Thymus (tissue), 11 donors: ENCODE measurements around the gene XYLB. TPM values are rescaled to one million over a fixed set of nuclear protein-coding genes. Genes with fewer than 3 reads are reported as not detected.
A peak's percentile ranks its signal among the peaks of the same experiment; 100 is the strongest.

Experiments used
- DNase-seq, 9 donors: peaks; one replicate each; pipeline ENCODE4 v3.0.0-alpha.2; 2013; ENCODE audit warnings: low spot score in 9 of 9, low read depth in 6 of 9, missing footprints in 1 of 9
- H3K27ac ChIP-seq, 2 donors: one replicate each; pipeline ENCODE4 v1.5.1; 2013; ENCODE audit warnings: control low read depth in 1 of 2, low read depth in 1 of 2, low read length in 1 of 2, mild to moderate bottlenecking in 1 of 2, moderate library complexity in 1 of 2
- H3K27me3 ChIP-seq, 2 donors: one replicate each; pipeline ENCODE4 v1.5.1; 2013; ENCODE audit warnings: low read length in 1 of 2; ENCODE audit not compliant: control insufficient read depth in 2 of 2, insufficient read depth in 1 of 2
- H3K36me3 ChIP-seq, 2 donors: one replicate each; pipeline ENCODE4 v1.5.1; 2013; ENCODE audit warnings: low read length in 1 of 2, mild to moderate bottlenecking in 1 of 2, moderate library complexity in 1 of 2; ENCODE audit not compliant: control insufficient read depth in 2 of 2, insufficient read depth in 2 of 2
- H3K4me1 ChIP-seq, 2 donors: one replicate each; pipeline ENCODE4 v1.5.1; 2013; ENCODE audit warnings: low read length in 2 of 2; ENCODE audit not compliant: control insufficient read depth in 2 of 2, insufficient read depth in 2 of 2
- H3K4me3 ChIP-seq, 2 donors: one replicate each; pipeline ENCODE4 v1.5.1; 2013; ENCODE audit warnings: low read length in 2 of 2, control low read depth in 1 of 2, mild to moderate bottlenecking in 1 of 2
- H3K9me3 ChIP-seq, 2 donors: one replicate each; pipeline ENCODE4 v1.5.1; 2013; ENCODE audit warnings: low read length in 1 of 2, mild to moderate bottlenecking in 1 of 2; ENCODE audit not compliant: control insufficient read depth in 2 of 2, insufficient read depth in 1 of 2
- WGBS: extraction: QIAGEN DNeasy Blood & Tissue Kit; methylation state at CpG from one replicate; pipeline ENCODE4 v1.1.7; 2013; 5-methylcytosine and 5-hydroxymethylcytosine counted together
- polyA plus RNA-seq: library from polyadenylated mRNA; stranded (reverse); fragments of 200-250 nt; gene quantifications from one replicate; pipeline ENCODE4 v1.2.3, GENCODE V29; 2013
- total RNA-seq: library from RNA; stranded (reverse); fragments of 120-200 nt; gene quantifications from one replicate; pipeline ENCODE4 v1.2.4, GENCODE V29; 2013
- donor health status: healthy.

The XYLB gene
- total and polyA plus RNA-seq, 2 donors, result 0.43 to 2.2 TPM

DNA sequence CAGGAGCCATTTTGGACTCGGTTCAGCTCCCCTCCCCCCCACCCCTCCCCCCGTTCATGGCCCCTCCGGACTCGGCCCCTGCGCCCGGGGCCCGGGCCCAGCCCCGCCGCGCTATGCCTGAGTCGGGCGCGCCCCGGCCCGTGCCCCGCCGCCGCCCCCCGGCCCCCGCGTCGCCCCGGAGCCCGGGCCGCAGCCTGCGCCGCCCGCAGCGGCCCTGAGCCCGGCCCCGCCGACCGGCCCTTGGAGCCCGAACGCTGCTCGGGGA lies 107.3 kb downstream of the XYLB start:
- Histone ChIP-seq H3K27me3 (peaks cover 0 to 5% of the 10 kb centered on the region in 2 donors), H3K4me3 (peak overlapping the region; percentile 76 to 97), H3K27ac (peak overlapping the region in 1 of 2 donors; percentile 85), H3K9me3 (peaks cover 0 to 8% of the 10 kb centered on the region in 2 donors), H3K36me3 (no peaks in the 10 kb centered on the region), H3K4me1 (peaks cover 13 to 32% of the 10 kb centered on the region in 2 donors)
- no peak for DNase-seq
- under 1% methylated on average over 36 of the region's 36 CpGs for WGBS

DNA sequence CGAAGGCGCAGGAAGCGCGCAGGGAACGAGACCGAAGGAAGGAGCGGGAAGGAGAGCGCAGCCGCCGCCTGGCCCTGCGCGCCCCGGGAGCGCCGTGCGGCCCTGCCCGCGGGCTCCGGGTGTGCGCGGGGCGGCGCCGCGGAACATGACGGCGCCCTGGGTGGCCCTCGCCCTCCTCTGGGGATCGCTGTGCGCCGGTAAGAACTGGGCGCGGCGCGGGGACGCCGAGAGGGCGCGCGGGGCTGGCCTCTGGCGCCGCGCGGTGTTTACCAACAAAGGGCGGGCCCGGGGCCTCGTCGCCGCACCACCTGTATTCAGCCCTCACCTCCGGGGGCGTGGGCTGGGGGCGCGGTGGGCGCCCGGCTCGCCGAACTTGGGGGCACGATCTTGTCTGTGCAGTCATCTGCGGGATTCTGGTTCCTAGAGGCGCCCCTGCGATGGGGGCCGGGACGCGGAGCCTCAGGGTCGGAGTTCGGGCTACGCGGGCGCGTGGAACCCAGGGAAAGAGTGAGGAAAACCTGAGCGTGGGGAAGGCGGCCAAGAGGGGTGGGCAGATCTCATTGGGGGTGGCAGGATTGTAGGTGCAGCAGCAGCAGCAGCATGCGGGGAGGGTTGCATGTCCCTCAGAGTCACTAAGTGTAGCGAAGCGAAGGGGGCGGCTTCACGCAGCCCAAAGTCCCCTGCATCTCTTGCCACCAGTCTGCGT lies 107.7 kb downstream of the XYLB start:
- under 1% methylated on average over 78 of the region's 78 CpGs for WGBS
- H3K4me1 ChIP-seq, result peaks cover 13 to 37% of the 10 kb centered on the region in 2 donors
- peaks cover 0 to 5% of the 10 kb centered on the region in 2 donors for H3K27me3 ChIP-seq
- H3K27ac ChIP-seq, result peak overlapping the region; percentile 68 to 85
- no peaks in the 10 kb centered on the region for H3K36me3 ChIP-seq
- peak overlapping the region; percentile 76 to 97 for H3K4me3 ChIP-seq
- peak in 7 of 9 donors; percentile 19 to 63 (median 39) for DNase-seq
- peaks cover 0 to 8% of the 10 kb centered on the region in 2 donors for H3K9me3 ChIP-seq

DNA sequence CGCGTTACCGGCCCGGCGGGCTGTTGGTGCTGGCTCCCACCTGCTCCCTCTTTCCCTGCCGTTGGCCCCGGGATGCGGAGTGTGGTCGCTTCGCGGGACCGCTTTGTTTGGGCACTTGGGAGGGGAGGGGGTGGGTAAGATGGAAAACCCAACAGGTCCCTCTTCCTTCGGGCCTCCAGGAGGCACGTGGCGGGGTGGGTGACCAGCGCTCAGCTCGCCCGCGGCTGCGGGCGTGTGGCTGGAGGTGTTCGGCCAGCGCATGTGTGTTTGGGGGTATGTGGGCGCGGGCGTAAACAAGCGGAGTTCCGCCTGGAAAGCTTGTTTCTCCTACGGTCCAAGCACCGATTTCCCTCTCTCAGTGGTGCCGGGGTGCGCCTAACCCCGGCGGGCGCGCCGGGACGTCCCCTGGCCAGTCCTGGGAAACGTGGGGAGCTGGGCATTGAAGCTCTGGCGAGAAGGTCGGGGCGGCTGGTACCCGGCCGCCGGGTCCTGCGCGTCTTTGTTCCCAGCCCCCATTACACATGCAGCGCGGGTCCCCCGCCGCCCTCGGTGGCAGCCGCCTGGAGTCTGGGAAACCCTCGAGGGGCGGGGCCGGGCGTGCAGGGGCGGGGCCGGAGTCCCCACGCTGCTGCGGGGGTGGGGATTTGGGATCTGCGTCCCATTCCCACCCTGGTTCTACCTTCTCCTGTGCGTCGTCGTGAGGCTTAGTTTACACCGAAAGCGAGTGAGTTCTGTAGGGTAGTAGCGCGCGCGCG lies 108.5 kb downstream of the XYLB start:
- DNase-seq, result peak in 6 of 9 donors; percentile 8 to 52 (median 44)
- H3K4me3 ChIP-seq, result peak overlapping the region; percentile 76 to 97
- peaks cover 13 to 39% of the 10 kb centered on the region in 2 donors for H3K4me1 ChIP-seq
- WGBS, result under 1% methylated on average over 72 of the region's 72 CpGs
- peak overlapping the region; percentile 68 to 85 for H3K27ac ChIP-seq
- H3K27me3 ChIP-seq, result peaks cover 0 to 5% of the 10 kb centered on the region in 2 donors
- no peaks in the 10 kb centered on the region for H3K36me3 ChIP-seq
- H3K9me3 ChIP-seq, result peaks cover 0 to 8% of the 10 kb centered on the region in 2 donors

DNA sequence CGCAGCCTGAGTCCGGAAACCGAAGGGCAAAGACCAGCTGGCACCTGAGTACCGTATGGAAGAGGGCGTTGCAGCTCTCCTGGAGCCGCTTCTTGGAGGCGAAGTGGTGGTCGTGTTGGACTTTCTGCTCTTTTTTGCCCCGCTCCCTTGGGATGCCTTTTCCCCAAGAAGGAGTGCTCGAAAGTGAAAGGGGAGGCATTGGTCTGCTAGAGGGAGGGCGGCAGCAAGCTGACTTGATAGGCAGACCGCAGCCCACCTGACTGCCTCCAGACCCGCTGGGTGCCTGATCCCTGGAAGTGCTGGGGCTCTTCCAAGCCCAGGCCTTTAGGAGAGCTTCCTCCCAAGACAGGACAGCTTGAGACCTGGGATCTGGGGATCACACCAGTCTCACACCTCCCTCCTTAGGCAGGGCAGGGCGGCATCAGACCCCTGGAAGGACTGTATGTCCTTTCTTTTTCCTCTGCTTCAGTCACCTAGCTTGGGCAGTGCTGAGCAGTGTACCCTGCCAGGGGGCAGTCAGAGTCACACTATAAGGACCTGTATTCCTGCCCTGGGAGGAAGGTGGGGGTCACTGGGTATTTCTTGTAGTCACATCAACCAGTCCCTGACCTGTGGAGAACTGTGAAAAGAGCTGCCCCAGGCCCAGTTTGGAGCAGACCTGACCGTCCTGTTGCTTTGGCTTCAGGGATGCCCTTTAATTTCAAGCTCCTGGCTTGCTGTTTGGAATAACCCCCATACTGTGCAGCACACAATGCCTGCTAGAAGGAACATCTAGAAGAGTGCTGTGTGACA lies 109.2 kb downstream of the XYLB start:
- DNase-seq, result peak in 3 of 9 donors; percentile 61 to 81 (median 69)

GRCh38 chr3:38457111-38458003 lies 110.8 kb downstream of the XYLB start:
- peaks cover 13 to 45% of the 10 kb centered on the region in 2 donors for H3K4me1 ChIP-seq
- H3K27ac ChIP-seq, result no peak overlapping the region
- H3K4me3 ChIP-seq, result no peak overlapping the region
- peaks cover 0 to 5% of the 10 kb centered on the region in 2 donors for H3K27me3 ChIP-seq
- H3K9me3 ChIP-seq, result peaks cover 0 to 8% of the 10 kb centered on the region in 2 donors
- DNase-seq, result no peak
- peaks cover 0 to 4% of the 10 kb centered on the region in 2 donors for H3K36me3 ChIP-seq
- 98% methylated on average over 9 of the region's 9 CpGs for WGBS

More for the DNA sequence above, 109.2 kb downstream of the XYLB start:
- Histone ChIP-seq H3K4me1 (peaks cover 13 to 41% of the 10 kb centered on the region in 2 donors), H3K4me3 (peak overlapping the region; percentile 76 to 97), H3K27ac (peak overlapping the region; percentile 33 to 53), H3K36me3 (peaks cover 0 to 2% of the 10 kb centered on the region in 2 donors), H3K9me3 (peaks cover 0 to 8% of the 10 kb centered on the region in 2 donors), H3K27me3 (peaks cover 0 to 5% of the 10 kb centered on the region in 2 donors)
- WGBS, result 14% methylated on average over 15 of the region's 15 CpGs

- H3K4me3 ChIP-seq, result no peak overlapping the region
- no peak overlapping the region for H3K27ac ChIP-seq
- no peaks in the 10 kb centered on the region for H3K27me3 ChIP-seq
- H3K36me3 ChIP-seq, result peaks cover 4% of the 10 kb centered on the region in 2 donors
- no peak for DNase-seq
- peaks cover 7 to 37% of the 10 kb centered on the region in 2 donors for H3K4me1 ChIP-seq
- H3K9me3 ChIP-seq, result peaks cover 0 to 3% of the 10 kb centered on the region in 2 donors
- WGBS, result 88% methylated on average over 13 of the region's 13 CpGs
These were observed 112.4 kb downstream of the XYLB start for GRCh38 chr3:38458796-38459498.

DNA sequence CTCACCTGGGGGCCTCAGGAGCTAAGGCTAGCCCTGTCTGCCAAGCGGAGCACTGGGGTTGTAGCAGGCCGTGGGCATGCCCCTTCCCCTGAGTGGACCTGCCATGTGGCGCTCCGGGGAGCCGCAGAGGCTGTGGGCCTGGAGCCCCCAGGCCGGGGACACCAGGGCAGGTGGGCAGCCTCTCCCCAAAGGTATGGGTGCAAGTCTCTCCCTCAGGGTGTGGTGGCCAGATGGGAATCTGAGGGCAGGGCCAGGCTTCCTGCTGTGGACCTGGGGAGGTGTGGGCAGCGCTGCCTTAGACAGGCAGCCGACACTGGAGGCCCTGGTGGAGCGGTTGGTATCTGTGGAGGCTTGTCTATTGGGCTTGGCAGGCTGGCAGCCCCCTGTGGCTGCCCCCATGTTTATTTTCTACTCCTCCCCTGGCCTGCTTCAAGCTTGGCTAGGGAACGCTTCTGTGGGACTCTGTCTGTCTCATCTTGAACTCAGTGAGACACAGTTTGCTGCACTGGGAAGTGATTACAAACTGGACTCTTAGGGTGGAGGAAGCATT lies 113.0 kb downstream of the XYLB start:
- peaks cover 7 to 37% of the 10 kb centered on the region in 2 donors for H3K4me1 ChIP-seq

More for the DNA sequence above, 113.0 kb downstream of the XYLB start:
- 95% methylated on average over 10 of the region's 10 CpGs for WGBS
- Histone ChIP-seq H3K9me3 (peaks cover 0 to 3% of the 10 kb centered on the region in 2 donors), H3K27ac (no peak overlapping the region), H3K4me3 (no peak overlapping the region), H3K36me3 (peaks cover 4% of the 10 kb centered on the region in 2 donors), H3K27me3 (no peaks in the 10 kb centered on the region)
- no peak for DNase-seq
